Smooth muscle cell (in vitro differentiated cells): ENCODE measurements around the gene P2RX6. TPM values are rescaled to one million over a fixed set of nuclear protein-coding genes. Genes with fewer than 3 reads are reported as not detected.

Experiments used
- DNase-seq: peaks from one replicate; lab custom pipeline; 2025; ENCODE audit not compliant: unreplicated experiment; lab: John Stamatoyannopoulos, UW
- H2AFZ ChIP-seq: fragments of 200-600 bp; sonication (generic); 2 replicates; pipeline ENCODE4 v1.6.0; 2016; ENCODE audit warnings: antibody characterized with exemption, low read depth, mild to moderate bottlenecking
- H3F3A ChIP-seq: fragments of 200-600 bp; sonication (generic); 2 replicates; pipeline ENCODE4 v1.6.0; 2017; ENCODE audit warnings: antibody characterized with exemption, low read depth
- H3K27ac ChIP-seq: fragments of 200-600 bp; sonication (generic); 2 replicates; pipeline ENCODE4 v1.5.1; 2016; ENCODE audit warnings: low read depth, mild to moderate bottlenecking
- H3K27me3 ChIP-seq: fragments of 200-600 bp; sonication (generic); 2 replicates; pipeline ENCODE4 v1.6.1; 2016; ENCODE audit warnings: low read depth, mild to moderate bottlenecking
- H3K36me3 ChIP-seq: fragments of 200-600 bp; sonication (generic); 2 replicates; pipeline ENCODE4 v1.5.1; 2016; ENCODE audit warnings: low read depth
- H3K4me1 ChIP-seq: fragments of 200-600 bp; sonication (generic); 2 replicates; pipeline ENCODE4 v1.5.1; 2016; ENCODE audit warnings: low read depth
- H3K4me2 ChIP-seq: fragments of 200-600 bp; sonication (generic); 2 replicates; pipeline ENCODE4 v1.6.0; 2016; ENCODE audit warnings: mild to moderate bottlenecking
- H3K4me3 ChIP-seq: fragments of 200-600 bp; sonication (generic); 2 replicates; pipeline ENCODE4 v1.5.1; 2016; ENCODE audit warnings: mild to moderate bottlenecking
- H3K79me2 ChIP-seq: fragments of 200-600 bp; sonication (generic); 2 replicates; pipeline ENCODE4 v1.6.0; 2016; ENCODE audit warnings: low read depth, mild to moderate bottlenecking
- H3K9ac ChIP-seq: fragments of 200-600 bp; sonication (generic); 2 replicates; pipeline ENCODE4 v1.6.0; 2016; ENCODE audit warnings: low read depth
- H3K9me3 ChIP-seq: fragments of 200-600 bp; sonication (generic); replicated peaks from 2 replicates; pipeline ENCODE4 v1.5.1; 2016; ENCODE audit warnings: low read depth
- H4K20me1 ChIP-seq: fragments of 200-600 bp; sonication (generic); 2 replicates; pipeline ENCODE4 v1.6.0; 2016; ENCODE audit warnings: low read depth
- WGBS: methylation state at CpG from one replicate; pipeline ENCODE4 v1.1.7; 2016; ENCODE audit warnings: low lambda C conversion rate; 5-methylcytosine and 5-hydroxymethylcytosine counted together
- polyA plus RNA-seq: library from polyadenylated mRNA; unstranded; fragments of >200 nt; fragmentation: Nextera tagmentation; extraction: Ambion mirVana; gene quantifications from 2 replicates; pipeline ENCODE4 v1.2.1, GENCODE V29; 2016
- total RNA-seq: library from RNA; depleted of rRNA; stranded (reverse); fragments of >200 nt; gene quantifications from 2 replicates; pipeline ENCODE4 v1.2.3, GENCODE V29; 2014
- TF ChIP-seq, protein P1 (sequence below): fragments of 200-600 bp; sonication (generic); IDR thresholded peaks from 2 replicates; pipeline ENCODE4 v1.5.1; 2017; ENCODE audit warnings: borderline replicate concordance, mild to moderate bottlenecking, antibody characterized with exemption; ENCODE audit not compliant: insufficient read depth, poor library complexity, severe bottlenecking

P2RX6 gene
- total and polyA plus RNA-seq, 2 experiments from 2014 or later, result 0.13 to 1.2 TPM

- 80% methylated on average over 13 of the region's 13 CpGs for WGBS
- no peak overlapping the region for H3K9ac ChIP-seq
- H2AFZ ChIP-seq, result no peak overlapping the region
- H3K27me3 ChIP-seq, result no peaks in the 10 kb centered on the region
- no peaks in the 10 kb centered on the region for H3K9me3 ChIP-seq
- no peaks in the 10 kb centered on the region for H4K20me1 ChIP-seq
- H3K79me2 ChIP-seq, result no peaks in the 10 kb centered on the region
- DNase-seq, result no peak
- no peak overlapping the region for H3K27ac ChIP-seq
- H3K4me1 ChIP-seq, result no peaks in the 10 kb centered on the region
- H3K4me2 ChIP-seq, result no peak overlapping the region
- H3F3A ChIP-seq, result no peaks in the 10 kb centered on the region
- no peaks in the 10 kb centered on the region for H3K36me3 ChIP-seq
- TF ChIP-seq, protein P1, sequence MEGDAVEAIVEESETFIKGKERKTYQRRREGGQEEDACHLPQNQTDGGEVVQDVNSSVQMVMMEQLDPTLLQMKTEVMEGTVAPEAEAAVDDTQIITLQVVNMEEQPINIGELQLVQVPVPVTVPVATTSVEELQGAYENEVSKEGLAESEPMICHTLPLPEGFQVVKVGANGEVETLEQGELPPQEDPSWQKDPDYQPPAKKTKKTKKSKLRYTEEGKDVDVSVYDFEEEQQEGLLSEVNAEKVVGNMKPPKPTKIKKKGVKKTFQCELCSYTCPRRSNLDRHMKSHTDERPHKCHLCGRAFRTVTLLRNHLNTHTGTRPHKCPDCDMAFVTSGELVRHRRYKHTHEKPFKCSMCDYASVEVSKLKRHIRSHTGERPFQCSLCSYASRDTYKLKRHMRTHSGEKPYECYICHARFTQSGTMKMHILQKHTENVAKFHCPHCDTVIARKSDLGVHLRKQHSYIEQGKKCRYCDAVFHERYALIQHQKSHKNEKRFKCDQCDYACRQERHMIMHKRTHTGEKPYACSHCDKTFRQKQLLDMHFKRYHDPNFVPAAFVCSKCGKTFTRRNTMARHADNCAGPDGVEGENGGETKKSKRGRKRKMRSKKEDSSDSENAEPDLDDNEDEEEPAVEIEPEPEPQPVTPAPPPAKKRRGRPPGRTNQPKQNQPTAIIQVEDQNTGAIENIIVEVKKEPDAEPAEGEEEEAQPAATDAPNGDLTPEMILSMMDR, result no peak
- H3K4me3 ChIP-seq, result no peak overlapping the region
Observed at GRCh38 chr22:21064917-21065864, 50.2 kb downstream of the P2RX6 start.

- Histone ChIP-seq H3F3A (no peaks in the 10 kb centered on the region), H3K4me3 (no peak overlapping the region), H3K4me2 (no peak overlapping the region), H3K79me2 (no peaks in the 10 kb centered on the region), H4K20me1 (no peaks in the 10 kb centered on the region), H3K4me1 (no peaks in the 10 kb centered on the region), H3K27ac (no peak overlapping the region), H2AFZ (no peak overlapping the region), H3K36me3 (no peaks in the 10 kb centered on the region), H3K27me3 (no peaks in the 10 kb centered on the region), H3K9me3 (no peaks in the 10 kb centered on the region), H3K9ac (no peak overlapping the region)
- 92% methylated on average over 28 of the region's 28 CpGs for WGBS
- TF ChIP-seq, protein P1, result no peak
- no peak for DNase-seq
Observed at GRCh38 chr22:21067075-21067900, 52.3 kb downstream of the P2RX6 start.

DNA sequence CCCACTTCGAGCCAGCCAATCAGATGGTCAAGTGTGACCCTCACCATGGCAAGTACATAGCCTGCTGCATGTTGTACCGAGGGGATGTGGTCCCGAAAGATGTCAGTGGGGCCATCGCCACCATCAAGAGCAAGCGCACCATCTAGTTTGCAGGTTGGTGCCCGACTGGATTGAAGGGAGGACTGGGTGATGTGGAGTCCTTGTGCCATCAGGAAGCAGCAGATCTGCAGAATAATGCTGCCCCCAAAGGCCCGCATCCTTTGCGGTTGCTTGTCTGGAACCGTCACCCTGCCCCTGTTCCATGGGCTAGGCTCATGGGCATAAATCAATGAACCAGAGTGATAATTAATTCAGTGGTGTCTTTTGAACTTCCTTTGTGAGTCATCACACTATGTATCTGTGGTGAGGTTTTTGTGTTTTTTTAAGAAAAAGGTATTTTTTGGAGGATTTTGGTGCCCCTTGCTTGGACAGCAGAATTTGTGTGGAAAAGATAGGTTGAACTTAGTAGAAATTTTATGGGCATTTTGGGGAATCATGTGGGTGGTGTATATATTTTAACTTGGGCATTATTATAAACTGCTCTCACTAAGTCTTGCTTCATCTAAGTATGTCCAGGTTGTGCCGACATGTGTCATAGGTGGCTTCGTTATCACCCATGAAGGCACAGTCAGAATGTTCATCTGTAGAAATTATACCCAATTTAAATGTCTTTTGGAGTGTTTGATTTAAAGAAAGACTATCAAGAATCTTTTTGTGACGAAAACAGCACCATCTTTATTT is 53.1 kb downstream of the P2RX6 start:
- no peak overlapping the region for H3K27ac ChIP-seq
- no peaks in the 10 kb centered on the region for H3K27me3 ChIP-seq
- TF ChIP-seq, protein P1, result no peak
- no peaks in the 10 kb centered on the region for H3F3A ChIP-seq
- H2AFZ ChIP-seq, result no peak overlapping the region
- no peak overlapping the region for H3K9ac ChIP-seq
- no peaks in the 10 kb centered on the region for H3K36me3 ChIP-seq
- no peak overlapping the region for H3K4me3 ChIP-seq
- H3K9me3 ChIP-seq, result no peaks in the 10 kb centered on the region
- H4K20me1 ChIP-seq, result no peaks in the 10 kb centered on the region
- H3K4me1 ChIP-seq, result no peaks in the 10 kb centered on the region
- no peak for DNase-seq
- no peaks in the 10 kb centered on the region for H3K79me2 ChIP-seq
- no peak overlapping the region for H3K4me2 ChIP-seq
- WGBS, result 92% methylated on average over 12 of the region's 12 CpGs
